CD4-positive, alpha-beta T cell treated with Interleukin-15 for 1 hour (primary cell): ENCODE results near the gene MOB4.

Experiments
- DNase-seq: peaks from one replicate; pipeline ENCODE4 v3.0.0-alpha.2; 2020

MOB4 gene

DNA sequence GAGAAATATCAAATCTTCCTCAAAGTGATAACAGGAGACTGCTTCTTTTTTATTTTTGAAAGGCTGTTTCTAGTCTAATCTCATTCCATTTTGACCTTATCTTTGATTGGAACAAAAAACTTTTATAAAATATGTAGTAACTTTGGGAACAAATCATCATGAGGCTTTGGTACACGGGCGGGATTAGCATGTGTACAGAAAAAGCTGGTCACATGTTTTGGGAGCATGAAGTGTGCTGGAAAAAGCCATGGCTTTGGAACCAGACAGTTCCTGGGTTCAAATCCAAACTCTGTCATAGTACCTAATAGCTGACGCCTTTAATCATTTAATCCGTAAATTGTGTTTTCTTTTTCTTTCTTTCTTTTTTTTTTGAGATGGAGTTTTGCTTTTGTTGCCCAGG lies 81.3 kb downstream of the MOB4 start:
- DNase-seq = no peak

DNA sequence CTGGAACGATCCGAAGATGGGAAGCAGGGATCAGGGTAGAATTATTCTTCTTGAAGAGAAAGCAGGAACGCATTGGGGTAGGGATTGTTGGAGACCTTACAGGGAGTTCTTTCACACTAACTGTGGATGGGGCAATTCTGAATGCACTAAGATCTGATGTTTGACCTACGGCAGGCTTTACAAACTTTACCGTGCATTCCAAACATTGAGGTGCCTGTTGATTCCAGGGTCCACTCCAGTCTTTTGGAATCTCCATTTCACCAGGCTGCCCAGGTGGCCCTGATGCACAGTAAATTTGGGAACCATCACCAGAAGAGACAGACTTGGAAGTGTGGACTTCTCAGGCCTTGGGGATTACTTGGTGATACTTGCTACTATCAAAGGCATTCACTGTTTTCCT lies 82.6 kb downstream of the MOB4 start:
- no peak for DNase-seq

DNA sequence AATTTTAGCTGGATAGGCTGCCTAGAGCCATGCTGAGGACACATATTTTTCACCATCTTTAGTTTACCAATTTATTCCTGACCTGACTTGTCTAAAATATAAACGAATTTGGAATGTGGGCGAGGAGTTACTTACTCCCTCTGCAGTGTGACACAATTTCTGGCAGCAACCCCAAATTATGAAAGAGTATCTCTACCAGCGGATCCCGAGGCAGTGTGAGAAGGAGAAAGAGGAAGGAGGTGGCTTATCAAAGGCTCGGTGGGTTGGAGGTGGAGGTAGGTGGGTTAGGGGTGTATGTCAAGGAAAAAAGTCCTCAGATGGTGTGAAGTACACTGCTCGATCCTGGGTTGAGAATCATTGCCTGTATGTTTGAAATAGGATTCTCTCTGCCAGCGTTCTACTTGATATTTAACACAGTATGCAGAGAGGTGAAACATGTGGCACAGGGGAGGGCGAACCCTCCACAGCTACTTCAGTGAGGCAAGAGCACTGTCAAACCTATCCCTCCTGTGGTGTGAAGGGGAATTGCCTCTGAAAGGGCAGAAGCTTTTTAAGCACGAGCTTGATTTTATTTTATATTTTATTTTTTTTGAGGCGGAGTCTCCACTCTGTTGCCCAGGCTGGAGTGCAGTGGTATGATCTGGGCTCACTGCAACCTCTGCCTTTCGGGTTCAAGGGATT lies 83.6 kb downstream of the MOB4 start:
- DNase-seq = peak; percentile 19

DNA sequence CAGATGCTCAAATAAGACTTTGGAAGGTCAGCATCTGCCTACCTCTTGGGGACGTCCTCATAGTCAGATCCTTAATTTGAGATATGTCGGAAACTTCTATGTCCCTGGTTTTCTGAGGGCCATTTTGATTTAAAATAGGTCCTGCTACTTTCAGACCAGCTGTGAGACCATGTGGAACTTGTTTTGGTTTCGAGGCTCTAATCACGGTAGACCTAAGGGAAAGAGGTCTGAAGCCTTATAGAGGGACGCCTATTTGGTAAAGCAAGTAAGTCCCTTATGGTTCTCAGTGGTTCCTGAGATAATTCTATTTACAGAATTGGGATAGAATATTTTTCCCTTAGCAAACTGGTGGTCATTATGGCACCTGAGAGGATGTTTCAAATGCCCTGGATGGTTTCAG lies 84.4 kb downstream of the MOB4 start:
- DNase-seq = no peak

DNA sequence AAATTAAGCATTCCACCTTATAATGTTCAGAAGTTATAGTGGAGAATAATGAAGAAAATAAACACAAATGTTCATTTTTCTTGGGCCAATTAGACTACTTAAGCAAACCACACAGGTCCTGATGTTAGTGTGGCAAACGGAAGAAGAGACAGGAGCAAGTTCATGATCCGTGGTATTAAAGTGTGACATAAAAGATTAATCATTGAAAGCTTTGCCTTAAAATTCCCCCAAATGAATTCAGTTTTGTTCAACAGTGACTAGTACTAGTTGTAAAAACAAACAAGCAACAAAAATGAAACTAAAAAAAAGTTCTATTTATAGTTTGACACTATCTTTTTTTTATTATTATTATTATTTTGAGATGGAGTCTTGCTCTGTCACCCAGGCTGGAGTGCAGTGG lies 85.9 kb downstream of the MOB4 start:
- DNase-seq = no peak
